A673 (cell line): Measurements from ENCODE around the gene FAM241A.
A peak's percentile ranks its signal among the peaks of the same experiment; 100 is the strongest.

Experiments
- EZH2 ChIP-seq: fragments of 200-600 bp; sonication (generic); IDR thresholded peaks from 2 replicates; pipeline ENCODE4 v1.6.1; 2017; ENCODE audit warnings: borderline replicate concordance, low read depth, mild to moderate bottlenecking, mixed read lengths, antibody characterized with exemption, low read length; ENCODE audit not compliant: poor library complexity, severe bottlenecking
- TF ChIP-seq, protein P1 (sequence below): fragments of 300-800, 200-600 bp; sonication (generic); conservative IDR thresholded peaks from 2 replicates; pipeline ENCODE4 v1.5.1; 2017; ENCODE audit warnings: low read depth, mild to moderate bottlenecking, antibody characterized with exemption, low read length, moderate library complexity, mixed read lengths

- TF ChIP-seq, protein P1, sequence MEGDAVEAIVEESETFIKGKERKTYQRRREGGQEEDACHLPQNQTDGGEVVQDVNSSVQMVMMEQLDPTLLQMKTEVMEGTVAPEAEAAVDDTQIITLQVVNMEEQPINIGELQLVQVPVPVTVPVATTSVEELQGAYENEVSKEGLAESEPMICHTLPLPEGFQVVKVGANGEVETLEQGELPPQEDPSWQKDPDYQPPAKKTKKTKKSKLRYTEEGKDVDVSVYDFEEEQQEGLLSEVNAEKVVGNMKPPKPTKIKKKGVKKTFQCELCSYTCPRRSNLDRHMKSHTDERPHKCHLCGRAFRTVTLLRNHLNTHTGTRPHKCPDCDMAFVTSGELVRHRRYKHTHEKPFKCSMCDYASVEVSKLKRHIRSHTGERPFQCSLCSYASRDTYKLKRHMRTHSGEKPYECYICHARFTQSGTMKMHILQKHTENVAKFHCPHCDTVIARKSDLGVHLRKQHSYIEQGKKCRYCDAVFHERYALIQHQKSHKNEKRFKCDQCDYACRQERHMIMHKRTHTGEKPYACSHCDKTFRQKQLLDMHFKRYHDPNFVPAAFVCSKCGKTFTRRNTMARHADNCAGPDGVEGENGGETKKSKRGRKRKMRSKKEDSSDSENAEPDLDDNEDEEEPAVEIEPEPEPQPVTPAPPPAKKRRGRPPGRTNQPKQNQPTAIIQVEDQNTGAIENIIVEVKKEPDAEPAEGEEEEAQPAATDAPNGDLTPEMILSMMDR = peak; percentile 72
- TF ChIP-seq EZH2 = no peak
These were observed 45.5 kb upstream of the FAM241A start for GRCh38 chr4:112099701-112100297.
